ENCODE data around the gene TLK1. TPM values are rescaled to one million over a fixed set of nuclear protein-coding genes. Genes with fewer than 3 reads are reported as not detected.

TLK1 gene
- total and polyA plus RNA-seq, 2 experiments from 2014 or later = 41.2 to 45.0 TPM

DNA sequence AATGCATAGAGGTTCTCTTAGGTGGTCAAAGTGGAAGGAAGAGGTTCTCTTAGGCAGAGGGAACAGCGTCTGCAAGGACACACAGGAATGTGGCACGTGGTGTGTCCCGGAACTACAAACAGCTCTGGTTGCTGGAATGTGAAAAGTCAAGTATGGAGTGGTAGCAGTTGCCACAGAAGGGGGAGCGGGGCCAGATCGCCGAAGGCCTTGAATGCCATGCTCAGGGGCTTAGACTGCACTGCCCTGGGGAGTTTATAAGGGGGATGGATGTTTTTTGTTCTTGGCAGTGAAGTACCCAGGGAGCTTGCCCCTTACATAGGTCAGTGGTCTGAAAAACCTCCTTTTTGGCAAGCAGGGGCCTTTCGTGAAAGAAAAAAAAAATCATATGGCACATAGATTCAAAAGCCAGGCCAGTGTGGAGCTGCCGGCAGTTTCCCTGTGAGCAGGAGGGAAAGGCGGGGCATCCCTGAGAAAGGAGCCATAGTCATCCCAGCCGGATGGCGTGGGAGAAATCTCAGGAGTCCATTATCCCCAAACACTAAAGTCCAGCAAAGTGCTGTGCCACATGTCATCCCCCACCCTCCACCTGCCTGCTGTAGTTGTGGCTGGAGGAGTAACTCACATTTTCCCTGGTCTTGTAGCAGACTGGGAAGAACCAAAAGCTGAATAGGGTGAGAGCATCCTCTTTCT, 186.2 kb downstream of the TLK1 start (continued):
- TF ChIP-seq, protein P1, sequence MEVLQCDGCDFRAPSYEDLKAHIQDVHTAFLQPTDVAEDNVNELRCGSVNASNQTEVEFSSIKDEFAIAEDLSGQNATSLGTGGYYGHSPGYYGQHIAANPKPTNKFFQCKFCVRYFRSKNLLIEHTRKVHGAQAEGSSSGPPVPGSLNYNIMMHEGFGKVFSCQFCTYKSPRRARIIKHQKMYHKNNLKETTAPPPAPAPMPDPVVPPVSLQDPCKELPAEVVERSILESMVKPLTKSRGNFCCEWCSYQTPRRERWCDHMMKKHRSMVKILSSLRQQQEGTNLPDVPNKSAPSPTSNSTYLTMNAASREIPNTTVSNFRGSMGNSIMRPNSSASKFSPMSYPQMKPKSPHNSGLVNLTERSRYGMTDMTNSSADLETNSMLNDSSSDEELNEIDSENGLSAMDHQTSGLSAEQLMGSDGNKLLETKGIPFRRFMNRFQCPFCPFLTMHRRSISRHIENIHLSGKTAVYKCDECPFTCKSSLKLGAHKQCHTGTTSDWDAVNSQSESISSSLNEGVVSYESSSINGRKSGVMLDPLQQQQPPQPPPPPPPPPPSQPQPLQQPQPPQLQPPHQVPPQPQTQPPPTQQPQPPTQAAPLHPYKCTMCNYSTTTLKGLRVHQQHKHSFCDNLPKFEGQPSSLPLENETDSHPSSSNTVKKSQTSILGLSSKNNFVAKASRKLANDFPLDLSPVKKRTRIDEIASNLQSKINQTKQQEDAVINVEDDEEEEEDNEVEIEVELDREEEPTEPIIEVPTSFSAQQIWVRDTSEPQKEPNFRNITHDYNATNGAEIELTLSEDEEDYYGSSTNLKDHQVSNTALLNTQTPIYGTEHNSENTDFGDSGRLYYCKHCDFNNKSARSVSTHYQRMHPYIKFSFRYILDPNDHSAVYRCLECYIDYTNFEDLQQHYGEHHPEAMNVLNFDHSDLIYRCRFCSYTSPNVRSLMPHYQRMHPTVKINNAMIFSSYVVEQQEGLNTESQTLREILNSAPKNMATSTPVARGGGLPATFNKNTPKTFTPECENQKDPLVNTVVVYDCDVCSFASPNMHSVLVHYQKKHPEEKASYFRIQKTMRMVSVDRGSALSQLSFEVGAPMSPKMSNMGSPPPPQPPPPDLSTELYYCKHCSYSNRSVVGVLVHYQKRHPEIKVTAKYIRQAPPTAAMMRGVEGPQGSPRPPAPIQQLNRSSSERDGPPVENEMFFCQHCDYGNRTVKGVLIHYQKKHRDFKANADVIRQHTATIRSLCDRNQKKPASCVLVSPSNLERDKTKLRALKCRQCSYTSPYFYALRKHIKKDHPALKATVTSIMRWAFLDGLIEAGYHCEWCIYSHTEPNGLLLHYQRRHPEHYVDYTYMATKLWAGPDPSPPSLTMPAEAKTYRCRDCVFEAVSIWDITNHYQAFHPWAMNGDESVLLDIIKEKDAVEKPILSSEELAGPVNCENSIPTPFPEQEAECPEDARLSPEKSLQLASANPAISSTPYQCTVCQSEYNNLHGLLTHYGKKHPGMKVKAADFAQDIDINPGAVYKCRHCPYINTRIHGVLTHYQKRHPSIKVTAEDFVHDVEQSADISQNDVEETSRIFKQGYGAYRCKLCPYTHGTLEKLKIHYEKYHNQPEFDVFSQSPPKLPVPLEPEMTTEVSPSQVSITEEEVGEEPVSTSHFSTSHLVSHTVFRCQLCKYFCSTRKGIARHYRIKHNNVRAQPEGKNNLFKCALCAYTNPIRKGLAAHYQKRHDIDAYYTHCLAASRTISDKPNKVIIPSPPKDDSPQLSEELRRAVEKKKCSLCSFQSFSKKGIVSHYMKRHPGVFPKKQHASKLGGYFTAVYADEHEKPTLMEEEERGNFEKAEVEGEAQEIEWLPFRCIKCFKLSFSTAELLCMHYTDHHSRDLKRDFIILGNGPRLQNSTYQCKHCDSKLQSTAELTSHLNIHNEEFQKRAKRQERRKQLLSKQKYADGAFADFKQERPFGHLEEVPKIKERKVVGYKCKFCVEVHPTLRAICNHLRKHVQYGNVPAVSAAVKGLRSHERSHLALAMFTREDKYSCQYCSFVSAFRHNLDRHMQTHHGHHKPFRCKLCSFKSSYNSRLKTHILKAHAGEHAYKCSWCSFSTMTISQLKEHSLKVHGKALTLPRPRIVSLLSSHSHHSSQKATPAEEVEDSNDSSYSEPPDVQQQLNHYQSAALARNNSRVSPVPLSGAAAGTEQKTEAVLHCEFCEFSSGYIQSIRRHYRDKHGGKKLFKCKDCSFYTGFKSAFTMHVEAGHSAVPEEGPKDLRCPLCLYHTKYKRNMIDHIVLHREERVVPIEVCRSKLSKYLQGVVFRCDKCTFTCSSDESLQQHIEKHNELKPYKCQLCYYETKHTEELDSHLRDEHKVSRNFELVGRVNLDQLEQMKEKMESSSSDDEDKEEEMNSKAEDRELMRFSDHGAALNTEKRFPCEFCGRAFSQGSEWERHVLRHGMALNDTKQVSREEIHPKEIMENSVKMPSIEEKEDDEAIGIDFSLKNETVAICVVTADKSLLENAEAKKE (CRISPR knock-in tag; IDR thresholded peaks at IDR 0.05) = no peak
- TF ChIP-seq, protein P2, sequence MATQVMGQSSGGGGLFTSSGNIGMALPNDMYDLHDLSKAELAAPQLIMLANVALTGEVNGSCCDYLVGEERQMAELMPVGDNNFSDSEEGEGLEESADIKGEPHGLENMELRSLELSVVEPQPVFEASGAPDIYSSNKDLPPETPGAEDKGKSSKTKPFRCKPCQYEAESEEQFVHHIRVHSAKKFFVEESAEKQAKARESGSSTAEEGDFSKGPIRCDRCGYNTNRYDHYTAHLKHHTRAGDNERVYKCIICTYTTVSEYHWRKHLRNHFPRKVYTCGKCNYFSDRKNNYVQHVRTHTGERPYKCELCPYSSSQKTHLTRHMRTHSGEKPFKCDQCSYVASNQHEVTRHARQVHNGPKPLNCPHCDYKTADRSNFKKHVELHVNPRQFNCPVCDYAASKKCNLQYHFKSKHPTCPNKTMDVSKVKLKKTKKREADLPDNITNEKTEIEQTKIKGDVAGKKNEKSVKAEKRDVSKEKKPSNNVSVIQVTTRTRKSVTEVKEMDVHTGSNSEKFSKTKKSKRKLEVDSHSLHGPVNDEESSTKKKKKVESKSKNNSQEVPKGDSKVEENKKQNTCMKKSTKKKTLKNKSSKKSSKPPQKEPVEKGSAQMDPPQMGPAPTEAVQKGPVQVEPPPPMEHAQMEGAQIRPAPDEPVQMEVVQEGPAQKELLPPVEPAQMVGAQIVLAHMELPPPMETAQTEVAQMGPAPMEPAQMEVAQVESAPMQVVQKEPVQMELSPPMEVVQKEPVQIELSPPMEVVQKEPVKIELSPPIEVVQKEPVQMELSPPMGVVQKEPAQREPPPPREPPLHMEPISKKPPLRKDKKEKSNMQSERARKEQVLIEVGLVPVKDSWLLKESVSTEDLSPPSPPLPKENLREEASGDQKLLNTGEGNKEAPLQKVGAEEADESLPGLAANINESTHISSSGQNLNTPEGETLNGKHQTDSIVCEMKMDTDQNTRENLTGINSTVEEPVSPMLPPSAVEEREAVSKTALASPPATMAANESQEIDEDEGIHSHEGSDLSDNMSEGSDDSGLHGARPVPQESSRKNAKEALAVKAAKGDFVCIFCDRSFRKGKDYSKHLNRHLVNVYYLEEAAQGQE (IDR thresholded peaks at IDR 0.05; ENCODE audit: unreplicated experiment) = no peak
- TF ChIP-seq JUNB (IDR thresholded peaks at IDR 0.05; ENCODE audit: unreplicated experiment) (no peak), EZH2 (IDR thresholded peaks at IDR 0.05; ENCODE audit: low read depth, unreplicated experiment) (no peak), EZH2phosphoT487 (IDR thresholded peaks at IDR 0.05; ENCODE audit: unreplicated experiment) (no peak)
